ENCODE measurements around the gene ZNF396. TPM values are rescaled to one million over a fixed set of nuclear protein-coding genes. Genes with fewer than 3 reads are reported as not detected.

ZNF396 gene
- 1.2 TPM for total RNA-seq

- DNase-seq (ENCODE audit: low spot score) (peak; percentile 86), ATAC-seq (peak; percentile 97)
Observed at GRCh38 chr18:35376742-35377695, at the start of gene ZNF396. Gene ZNF396, minus strand, starts transcription at chr18:35377337. Its CDS starts 3,045 bp downstream, at chr18:35374292.

- DNase-seq (ENCODE audit: low spot score) (no peak), ATAC-seq (no peak)
Observed at GRCh38 chr18:35426786-35427185, 49.6 kb upstream of the ZNF396 start.

GRCh38 chr18:35424356-35424755 is 47.2 kb upstream of the ZNF396 start:
- DNase-seq (ENCODE audit: low spot score) (no peak), ATAC-seq (no peak)

GRCh38 chr18:35422237-35422636 is 45.1 kb upstream of the ZNF396 start:
- DNase-seq (ENCODE audit: low spot score), result no peak
- no peak for ATAC-seq

- DNase-seq (ENCODE audit: low spot score) (no peak), ATAC-seq (no peak)
Observed at GRCh38 chr18:35418610-35419009, 41.5 kb upstream of the ZNF396 start.

- ATAC-seq (no peak), DNase-seq (ENCODE audit: low spot score) (no peak)
Observed at GRCh38 chr18:35417223-35417622, 40.1 kb upstream of the ZNF396 start.

GRCh38 chr18:35415511-35416073 is 38.5 kb upstream of the ZNF396 start:
- ATAC-seq, result no peak
- no peak for DNase-seq (ENCODE audit: low spot score)

GRCh38 chr18:35413163-35413511 is 36.0 kb upstream of the ZNF396 start:
- ATAC-seq (no peak), DNase-seq (ENCODE audit: low spot score) (no peak)

GRCh38 chr18:35411625-35412351 is 34.7 kb upstream of the ZNF396 start:
- ATAC-seq (no peak), DNase-seq (ENCODE audit: low spot score) (no peak)

- ATAC-seq, result no peak
- DNase-seq (ENCODE audit: low spot score), result no peak
Observed at GRCh38 chr18:35410561-35410960, 33.4 kb upstream of the ZNF396 start.

GRCh38 chr18:35409911-35410310 is 32.8 kb upstream of the ZNF396 start:
- no peak for ATAC-seq
- no peak for DNase-seq (ENCODE audit: low spot score)

GRCh38 chr18:35408843-35409261 is 31.7 kb upstream of the ZNF396 start:
- DNase-seq (ENCODE audit: low spot score), result peak; percentile 55
- ATAC-seq, result peak; percentile 62

- ATAC-seq, result peak; percentile 97
- DNase-seq (ENCODE audit: low spot score), result no peak
Observed at GRCh38 chr18:35407871-35408481, 30.8 kb upstream of the ZNF396 start.

- DNase-seq (ENCODE audit: low spot score) (no peak), ATAC-seq (no peak)
Observed at GRCh38 chr18:35406666-35407065, 29.5 kb upstream of the ZNF396 start.

- DNase-seq (ENCODE audit: low spot score) (no peak), ATAC-seq (no peak)
Observed at GRCh38 chr18:35397976-35398375, 20.8 kb upstream of the ZNF396 start.

GRCh38 chr18:35393716-35394115 is 16.6 kb upstream of the ZNF396 start:
- ATAC-seq, result no peak

GRCh38 chr18:35392375-35392774 is 15.2 kb upstream of the ZNF396 start:
- no peak for DNase-seq (ENCODE audit: low spot score)
- ATAC-seq, result no peak

More at GRCh38 chr18:35393716-35394115, 16.6 kb upstream of the ZNF396 start:
- DNase-seq (ENCODE audit: low spot score), result no peak

- no peak for ATAC-seq
- no peak for DNase-seq (ENCODE audit: low spot score)
Observed at GRCh38 chr18:35390951-35391700, 14.0 kb upstream of the ZNF396 start.

GRCh38 chr18:35389095-35389618 is 12.0 kb upstream of the ZNF396 start:
- ATAC-seq (no peak), DNase-seq (ENCODE audit: low spot score) (no peak)

GRCh38 chr18:35387152-35387571 is 10.0 kb upstream of the ZNF396 start:
- ATAC-seq (peak; percentile 68), DNase-seq (ENCODE audit: low spot score) (no peak)

Data from left lobe of liver (tissue), 2 donors.